Measurements from ENCODE around the gene NEURL1B.
"Not testable (repeated sequence)": the region's sequence is repeated elsewhere in the genome, so short reads cannot be mapped to it uniquely, and the experiment has no call there.

Gene NEURL1B

DNA sequence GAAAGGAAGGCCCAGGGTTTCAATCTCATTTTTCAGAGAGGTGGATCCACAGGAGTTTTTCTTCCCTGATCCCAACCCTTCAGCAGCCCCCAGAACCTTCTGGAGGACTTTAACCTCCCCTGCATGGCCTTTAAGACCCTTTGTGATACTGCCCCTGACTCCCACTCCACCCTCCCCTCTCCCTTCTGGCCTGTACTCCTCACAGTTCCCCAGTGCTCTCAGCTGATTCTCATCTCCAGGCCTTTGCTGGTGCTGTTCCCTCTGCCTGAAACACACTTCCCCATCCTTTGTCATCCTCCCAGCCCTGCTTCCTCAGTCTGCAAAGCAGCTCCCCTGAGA, 18.5 kb downstream of the NEURL1B start:
- DNase-seq: no peak

DNA sequence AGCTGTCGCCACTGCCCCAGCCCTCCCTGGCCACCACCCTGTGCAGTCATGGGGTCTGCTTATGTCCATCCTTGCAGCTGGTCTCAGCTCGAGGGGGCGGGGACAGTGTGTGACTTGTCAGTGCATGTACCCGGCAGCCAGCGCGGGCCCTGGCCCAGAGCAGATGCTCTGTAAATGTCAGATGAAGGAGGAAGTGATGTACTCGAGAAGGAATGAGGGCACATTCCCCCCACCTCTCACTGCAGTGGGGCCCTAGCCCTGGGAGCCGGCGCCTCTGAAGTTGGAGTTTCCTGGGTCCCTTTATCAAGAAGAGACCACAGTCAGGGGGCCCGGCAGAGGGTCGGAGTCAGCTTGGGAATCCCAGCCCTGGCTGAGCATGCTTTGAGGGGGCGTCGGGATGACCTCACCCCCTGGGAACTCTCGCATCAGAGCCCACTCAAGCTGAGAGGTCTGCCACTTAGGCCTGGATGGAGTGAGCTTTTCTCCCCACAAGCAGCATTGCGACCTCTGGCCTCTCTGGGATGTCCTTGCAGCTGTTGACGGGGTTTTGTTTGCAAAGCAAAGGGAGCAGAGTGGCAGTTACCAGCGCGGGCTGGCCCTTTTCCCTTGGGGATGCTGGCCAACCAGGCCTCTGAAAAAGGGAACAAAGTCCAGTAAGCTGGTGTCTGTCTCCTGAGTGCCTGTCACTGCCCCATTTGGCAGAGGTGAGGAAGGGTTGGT, 19.0 kb downstream of the NEURL1B start:
- DNase-seq: peak; percentile 93

DNA sequence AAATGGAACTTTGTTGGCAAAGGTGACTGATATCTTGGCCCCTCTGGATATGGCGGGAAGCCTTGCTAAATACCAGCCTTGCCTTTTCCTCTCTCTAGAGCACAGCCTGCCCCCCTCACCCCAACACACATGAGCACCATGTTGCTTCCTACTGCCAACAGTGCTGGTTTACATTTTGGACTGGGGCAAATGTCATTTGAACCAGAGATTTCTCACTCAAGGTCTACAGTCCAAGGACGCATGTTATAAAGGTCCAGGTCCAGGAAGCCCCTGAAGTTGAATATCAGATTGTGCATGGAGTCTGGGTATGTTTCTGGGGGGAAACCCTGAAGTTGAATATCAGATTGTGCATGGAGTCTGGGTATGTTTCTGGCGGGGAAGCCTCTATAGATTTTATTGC, 19.9 kb downstream of the NEURL1B start:
- no peak for DNase-seq

DNA sequence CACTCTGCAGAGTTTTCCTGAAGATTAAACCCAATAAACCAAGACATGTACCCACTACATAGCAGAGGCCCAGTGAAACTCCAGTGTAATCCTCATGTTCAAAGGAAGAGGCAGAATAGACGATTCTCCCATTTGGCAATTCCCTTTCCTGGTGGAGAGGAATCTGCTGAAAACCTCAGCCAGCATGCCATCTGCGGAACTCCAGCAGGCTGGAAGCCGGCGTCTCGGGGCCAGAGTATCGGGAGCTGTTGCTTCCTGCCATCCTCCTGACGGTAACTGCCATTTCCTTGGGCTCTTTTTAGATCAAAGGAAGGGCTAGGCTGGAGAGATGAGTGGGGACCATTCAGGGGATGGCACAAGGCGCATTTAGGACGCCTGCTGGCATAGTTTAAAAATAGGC, 20.5 kb downstream of the NEURL1B start:
- no peak for DNase-seq

DNA sequence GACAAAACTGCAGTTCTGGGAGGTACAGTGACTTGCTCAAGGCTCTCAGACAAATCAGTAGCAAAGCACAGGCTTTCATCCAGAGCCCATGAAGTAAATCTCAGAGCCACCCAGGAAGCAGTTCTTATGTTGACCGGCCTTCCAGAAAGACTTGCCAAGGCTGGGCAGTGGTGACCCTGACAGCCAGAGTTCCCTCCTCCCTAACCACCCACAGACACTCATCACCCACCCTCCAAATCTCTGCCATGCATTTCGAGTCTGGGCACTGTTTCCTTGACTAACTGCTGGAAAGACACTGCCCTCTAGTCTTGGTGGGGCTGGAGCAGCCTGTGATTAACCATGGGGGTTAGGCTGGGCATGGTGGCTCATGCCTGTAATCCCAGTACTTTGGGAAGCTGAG, 21.5 kb downstream of the NEURL1B start:
- no peak for DNase-seq

DNA sequence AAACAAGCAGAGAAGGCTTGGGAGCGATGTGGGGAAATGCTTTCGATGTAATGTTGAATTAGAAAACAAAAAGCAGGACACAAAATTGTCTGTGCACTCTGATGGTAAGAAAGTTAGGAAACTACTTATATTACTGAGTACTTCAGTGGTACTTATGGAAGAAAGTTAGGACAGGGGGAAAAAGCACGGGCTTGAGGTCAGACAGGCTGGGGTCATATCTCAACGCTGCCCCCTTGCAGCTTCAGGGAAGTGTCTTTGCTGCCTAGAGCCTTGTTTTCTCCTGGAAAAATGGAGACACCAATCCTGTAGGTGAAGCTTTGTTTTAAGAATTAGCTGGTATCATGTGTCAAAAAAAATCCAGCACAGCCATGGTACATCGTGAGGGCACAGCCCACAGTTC, 23.0 kb downstream of the NEURL1B start:
- no peak for DNase-seq

DNA sequence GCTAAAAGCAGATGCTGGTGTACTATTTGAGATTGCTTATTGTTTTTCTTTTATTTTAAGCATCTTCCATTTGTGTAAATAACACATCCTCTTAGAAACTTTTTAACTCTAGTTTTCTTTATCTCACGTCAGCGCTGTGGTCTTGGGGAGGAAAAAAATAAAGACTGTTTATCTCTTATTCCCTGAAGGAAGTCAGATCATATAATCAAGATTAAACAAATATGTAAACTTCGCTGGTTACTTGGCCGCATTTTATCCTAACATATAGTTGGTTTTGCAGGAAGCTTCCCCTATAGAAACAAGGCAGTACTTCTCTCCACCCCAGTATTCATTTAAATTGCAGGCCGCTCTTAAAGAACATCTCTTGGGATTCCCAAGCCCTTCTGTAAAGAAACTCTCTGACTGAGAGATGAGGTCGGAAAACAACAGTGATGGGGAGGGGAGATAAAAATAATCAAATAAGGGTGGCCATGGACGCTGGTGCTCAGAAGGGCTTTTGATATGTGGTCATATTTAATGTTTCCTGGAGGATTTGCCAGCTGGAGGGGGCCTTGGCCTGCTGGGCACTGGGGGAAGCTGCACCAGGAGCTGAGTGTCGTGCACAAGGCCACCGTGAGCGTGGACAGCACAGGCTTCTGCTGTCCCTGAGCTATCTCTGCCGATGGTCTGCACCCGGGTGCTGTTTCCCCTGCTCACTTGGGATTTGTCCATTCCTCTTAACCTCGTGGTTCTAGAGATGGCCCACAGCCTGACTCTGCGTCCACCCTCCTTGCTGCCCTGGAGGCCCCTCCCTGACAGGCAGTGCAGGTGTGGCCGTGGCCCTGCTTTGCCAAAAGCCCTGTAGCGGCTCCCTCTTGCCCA, 23.8 kb downstream of the NEURL1B start:
- DNase-seq: no peak

DNA sequence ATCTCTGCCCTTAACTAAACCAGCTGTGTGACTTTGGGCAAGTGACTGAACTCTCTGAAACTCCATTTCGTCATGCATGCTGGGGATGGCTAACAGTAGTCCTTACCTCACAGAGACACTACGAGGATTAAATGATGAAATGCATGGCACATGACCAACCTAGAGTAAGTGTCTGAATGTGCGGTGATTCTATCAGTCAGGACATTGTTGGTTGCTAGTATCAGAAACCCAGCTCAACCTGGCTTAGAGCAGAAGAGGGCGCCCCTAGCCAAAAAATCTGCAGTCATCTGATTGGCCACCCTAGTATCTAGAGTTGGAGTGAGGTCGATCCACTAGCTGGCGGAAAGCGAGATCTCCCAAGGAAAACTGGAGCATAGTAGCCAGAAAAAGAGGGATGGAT, 25.2 kb downstream of the NEURL1B start:
- DNase-seq: no peak

DNA sequence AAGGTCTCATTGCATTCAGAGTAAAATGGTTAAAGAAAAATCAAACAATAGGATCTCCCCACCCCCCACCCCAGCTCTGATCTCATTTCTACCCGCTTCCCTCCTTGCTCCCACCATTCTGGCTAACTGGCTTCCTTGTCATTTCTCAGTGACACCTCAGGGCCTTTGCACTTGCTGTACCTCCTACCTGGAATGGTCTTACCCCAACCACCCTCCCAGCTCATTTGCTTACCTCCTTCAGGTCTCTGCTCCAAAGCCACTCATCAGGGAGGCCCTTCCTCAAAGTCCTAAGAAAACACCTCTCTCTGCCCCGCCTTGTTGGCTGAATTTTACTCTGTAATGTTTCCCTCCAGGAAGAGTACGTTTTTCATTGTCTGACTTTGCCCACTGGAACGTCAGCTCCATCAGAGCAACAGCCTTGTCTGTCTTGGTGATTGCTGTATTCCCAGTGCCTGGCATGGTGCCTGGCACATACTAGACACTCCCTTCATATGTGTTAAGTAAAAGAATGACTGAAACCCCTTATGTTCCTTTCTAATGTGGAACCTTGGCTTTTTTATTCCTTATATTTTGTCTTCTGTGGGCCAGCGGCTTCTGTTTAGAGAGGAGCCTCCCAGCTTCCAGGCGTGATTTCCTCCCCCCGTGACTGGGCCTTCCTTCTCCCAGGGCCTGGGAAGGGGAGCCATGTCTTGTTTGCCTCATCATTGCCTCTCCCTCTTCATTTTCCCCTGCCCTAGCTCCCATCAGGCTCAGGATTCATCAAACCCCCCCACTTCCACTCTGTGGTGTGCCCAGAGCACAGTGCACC, 26.9 kb downstream of the NEURL1B start:
- no peak for DNase-seq

DNA sequence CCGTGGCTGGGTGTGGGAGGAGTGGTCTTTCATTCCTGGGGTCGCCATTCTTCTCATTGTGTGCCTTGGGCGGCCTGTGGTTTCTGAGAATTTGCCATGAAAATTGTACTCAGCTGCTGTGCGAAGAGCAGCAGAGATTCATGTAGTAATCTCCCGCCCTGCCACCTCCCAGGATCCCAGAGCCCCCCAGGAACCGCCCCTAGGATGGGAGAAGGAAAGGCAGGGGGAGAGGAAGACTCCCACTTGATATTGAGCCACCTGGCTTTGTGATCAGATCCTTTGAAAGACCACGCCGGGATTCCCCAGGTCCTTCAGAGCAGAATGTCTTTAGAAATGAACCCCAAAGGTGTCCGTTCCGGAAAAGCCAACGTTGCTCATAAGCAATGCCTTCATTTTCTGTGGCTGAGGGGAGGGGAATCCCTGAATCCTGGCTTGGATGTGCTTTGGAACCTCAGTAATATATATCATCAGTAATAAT, 27.6 kb downstream of the NEURL1B start:
- no peak for DNase-seq

DNA sequence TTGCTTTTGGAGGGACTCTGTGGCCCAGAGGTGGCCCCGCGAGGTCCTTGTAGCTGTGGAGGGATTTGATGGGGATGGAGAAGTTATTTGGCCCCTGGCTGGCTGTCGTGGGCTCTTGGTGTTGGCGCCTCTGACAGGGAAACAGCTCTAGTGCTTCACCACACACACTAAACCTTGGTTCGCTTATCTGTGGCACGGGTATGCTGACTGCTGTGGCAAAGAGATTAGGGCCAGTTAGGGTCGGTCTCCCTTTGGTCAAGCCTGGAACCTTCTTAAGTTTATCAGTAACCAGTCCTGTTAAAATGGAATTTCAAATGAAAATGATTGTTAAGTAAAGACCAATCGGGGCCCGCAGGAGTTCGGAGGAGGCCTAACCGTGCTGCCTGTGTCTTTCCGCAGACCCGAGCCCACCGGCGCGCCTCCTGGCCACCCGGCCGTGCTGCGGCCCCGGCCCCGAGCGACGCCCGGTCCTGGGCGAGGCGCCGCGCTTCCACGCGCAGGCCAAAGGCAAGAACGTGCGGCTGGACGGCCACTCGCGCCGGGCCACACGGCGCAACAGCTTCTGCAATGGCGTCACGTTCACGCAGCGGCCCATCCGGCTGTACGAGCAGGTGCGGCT, 28.4 kb downstream of the NEURL1B start:
- DNase-seq: peak; percentile 50

DNA sequence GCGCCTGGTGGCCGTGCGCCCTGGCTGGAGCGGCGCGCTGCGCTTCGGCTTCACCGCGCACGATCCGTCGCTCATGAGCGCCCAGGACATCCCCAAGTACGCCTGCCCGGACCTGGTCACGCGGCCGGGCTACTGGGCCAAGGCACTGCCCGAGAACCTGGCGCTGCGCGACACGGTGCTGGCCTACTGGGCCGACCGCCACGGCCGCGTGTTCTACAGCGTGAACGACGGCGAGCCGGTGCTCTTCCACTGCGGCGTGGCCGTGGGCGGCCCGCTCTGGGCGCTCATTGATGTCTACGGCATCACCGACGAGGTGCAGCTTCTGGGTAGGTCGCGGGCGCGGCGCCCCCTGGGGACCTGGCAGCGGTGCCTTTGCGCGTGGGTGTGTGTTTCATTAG, 28.9 kb downstream of the NEURL1B start:
- DNase-seq: no peak

DNA sequence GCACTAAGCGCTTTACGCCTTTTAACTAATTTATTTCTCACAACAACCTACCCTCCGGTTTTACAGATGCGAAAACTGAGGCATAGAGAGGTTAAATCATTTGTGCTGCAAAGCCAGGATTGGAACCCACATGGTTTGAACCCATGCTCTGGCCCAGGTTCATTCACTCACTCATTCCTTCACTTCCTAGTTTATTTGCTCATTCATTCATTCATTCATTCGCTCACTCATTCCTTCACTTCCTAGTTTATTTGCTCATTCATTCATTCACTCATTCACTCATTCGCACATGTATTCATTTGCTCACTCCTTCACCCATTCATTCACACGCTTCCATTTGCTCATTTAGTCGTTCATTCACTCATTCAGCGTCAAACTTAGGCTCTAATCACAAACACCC, 29.4 kb downstream of the NEURL1B start:
- DNase-seq: no peak

DNA sequence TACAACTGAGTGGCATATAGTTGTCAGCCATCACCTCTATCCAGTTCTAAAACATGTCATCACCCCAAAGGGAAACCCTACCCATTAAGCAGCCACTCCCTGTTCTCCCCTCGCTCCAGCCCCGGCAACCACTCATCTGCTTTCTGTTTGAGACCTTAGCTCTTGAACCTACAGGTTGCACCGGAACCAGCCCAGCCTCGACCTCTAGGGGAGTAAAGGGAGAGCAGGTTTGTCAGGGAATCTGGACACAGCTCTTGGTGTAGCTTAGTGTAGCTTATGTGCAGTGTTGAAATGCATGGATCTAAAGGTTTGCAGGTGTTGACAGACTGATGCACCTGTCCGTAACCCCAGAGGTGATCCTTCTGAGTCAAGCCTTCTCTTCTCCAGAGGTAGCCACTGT, 30.0 kb downstream of the NEURL1B start:
- DNase-seq: no peak

DNA sequence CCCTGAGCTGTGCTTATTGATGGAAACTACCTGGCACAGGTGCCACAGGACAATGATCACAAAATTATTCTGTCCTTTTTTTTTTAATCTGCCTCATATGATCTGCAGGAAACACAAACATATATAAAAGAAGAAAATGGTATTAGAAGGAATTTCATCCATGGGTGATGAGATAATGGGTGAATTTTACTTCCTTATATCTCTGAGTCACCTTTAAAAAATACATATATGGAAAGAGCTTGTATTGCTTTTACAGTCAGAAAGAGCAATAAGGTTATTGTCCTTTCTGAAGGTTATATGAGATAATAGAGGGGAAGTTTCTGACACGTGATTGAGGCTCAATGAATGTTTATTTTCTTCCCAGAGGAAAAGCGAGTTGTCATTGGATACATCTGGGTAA, 31.6 kb downstream of the NEURL1B start:
- DNase-seq: no peak

DNA sequence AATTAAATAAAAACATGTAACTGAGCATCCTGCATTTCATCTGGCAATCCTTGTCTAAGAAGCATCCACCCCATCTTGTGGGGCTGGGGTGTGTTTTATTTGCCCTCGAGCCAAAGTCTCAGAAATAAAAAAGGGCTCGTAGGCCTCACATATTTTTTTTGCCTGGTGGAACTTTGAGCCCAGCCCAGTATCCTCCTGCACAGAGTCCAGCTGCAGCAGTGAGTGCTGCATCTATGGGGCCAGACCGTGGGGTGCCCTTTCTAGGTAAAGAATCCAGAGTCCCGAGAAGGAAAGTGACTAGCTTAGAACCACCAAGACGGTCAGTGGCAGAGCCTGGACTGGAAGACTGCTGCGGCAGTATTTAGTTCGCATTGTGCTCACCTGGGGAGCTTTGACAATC, 33.1 kb downstream of the NEURL1B start:
- no peak for DNase-seq

DNA sequence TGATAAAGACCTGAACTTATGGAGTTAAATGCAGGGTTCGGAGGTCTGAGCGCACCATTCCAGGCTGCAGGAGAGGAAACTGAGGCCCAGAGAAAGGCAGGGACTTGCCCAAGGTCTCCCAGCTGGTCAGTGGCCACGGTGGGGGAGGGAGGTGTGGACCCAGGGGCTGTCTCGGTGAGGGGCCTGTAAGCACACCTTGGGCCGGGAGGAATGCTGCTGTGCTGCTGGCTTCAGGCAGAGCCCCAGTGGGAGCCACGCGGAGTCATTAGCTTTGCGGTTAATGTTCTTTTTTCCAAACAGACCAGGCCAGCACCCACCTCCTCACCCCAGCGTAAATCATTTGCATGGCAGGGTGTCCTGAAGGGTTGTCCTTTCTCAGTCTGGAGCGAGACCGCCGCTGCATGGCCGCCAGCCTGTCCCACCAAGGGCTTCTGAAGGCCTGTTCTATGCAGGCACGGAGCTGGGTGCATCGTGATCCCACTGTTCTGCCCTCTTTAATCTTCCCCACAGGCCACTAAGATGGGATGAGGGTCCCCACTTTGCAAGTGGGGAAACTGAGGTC, 35.9 kb downstream of the NEURL1B start:
- no peak for DNase-seq

DNA sequence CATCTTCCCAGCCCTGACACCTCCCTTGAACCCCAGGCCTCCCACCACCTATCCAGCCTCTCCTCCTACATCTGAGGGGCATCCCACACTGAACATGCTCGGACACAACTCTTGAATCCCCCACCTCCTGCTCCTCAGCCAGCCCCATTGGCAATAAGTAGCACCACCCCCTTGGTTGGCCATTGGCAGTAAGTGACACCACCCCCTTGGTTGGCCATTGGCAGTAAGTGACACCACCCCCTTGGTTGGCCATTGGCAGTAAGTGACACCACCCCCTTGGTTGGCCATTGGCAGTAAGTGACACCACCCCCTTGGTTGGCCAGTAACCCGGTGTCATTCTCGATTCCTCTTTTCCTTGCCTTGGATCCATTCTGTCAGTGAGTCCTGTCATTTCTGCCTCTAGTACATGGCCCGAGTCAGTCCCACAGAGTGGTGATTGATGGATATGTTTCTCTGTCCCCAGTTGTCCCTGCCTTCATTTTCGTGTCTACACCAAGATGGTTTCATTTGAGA, 37.4 kb downstream of the NEURL1B start:
- DNase-seq: not testable (repeated sequence)

DNA sequence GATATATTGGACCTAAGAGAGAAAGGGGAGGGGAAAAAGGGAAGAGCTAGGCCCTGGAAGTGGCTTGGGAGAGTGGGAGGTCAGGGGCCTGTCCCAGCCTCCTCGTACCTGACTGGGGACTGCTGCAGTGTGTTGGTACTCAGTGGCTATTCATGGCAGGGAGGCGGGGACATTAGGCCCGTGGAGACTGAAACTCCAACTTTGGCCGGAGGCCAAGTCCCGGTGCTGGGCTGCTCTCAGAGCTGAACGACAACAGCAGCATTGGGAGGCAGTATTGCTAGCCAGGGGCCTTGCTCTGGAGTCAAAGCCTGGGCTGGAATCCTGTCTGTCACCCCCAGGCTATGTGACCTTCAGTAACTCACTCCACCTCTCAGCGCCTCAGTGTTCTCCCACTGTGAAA, 37.8 kb downstream of the NEURL1B start:
- DNase-seq: peak; percentile 25

DNA sequence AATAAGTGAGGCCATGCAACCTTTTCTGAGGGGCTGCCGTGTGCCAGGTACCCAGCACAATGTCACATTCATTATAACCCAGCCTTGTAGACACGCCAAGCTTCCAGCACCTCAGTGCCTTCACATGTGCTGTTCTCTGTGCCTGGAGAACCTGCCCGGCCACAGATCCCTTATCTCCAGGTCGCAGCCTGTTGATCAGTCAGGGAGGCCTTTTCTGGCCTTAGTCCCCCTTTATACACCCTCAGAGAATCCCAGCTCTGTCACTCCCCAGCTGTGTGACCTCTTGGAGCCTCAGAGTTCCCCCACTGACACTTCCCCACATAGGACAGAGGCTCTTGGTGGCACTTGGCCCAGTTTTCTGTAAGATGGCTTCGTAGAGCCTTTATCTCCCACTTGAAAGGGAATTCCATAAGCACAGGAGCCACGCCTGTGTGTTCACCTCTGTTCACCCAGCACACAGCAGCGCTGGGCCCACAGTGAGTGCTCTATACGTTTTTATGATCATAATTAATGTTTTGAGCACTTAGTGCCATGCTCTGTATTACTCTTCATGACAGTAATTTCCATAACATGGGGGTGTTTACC, 38.7 kb downstream of the NEURL1B start:
- no peak for DNase-seq

DNA sequence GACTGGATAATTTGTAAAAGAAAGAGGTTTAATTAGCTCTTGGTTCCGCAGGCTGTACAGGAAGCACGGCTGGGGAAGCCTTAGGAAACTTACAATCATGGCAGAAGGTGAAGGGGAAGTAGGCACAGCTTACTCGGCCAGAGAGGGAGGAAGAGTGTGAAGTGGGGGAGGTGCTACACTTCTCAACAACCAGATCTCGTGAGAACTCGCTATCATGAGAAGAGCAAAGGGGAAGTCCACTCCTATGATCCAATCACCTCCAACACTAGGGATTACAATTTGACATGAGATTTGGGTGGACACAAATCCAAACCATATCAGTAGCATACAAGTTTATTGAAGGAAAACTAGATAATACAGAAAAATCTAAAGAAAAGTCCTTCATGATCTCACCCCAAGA, 39.9 kb downstream of the NEURL1B start:
- DNase-seq: no peak

DNA sequence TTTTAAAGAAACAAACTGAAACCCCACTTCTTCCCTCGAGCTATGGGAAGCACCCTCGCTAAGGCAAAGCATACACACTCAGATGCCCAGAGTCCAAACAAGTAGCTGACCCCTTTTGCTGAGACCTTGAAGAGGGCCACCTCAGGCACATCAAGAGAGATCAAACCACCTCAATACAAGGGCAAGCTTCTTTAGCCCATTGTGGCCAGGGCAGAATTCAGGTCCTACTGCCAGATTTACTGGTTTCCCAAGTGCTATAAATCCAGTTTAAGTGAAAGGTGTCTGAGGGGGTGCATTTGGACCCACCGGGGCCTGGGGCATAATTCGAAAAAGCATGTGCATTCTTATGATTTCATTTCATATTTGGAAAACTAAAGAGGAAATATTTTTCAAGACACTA, 40.4 kb downstream of the NEURL1B start:
- no peak for DNase-seq
